CD4-positive, alpha-beta T cell (primary cell): ENCODE measurements around the gene GPR52. TPM values are rescaled to one million over a fixed set of nuclear protein-coding genes. Genes with fewer than 3 reads are reported as not detected.
"Not testable (repeated sequence)": the region's sequence is repeated elsewhere in the genome, so short reads cannot be mapped to it uniquely, and the experiment has no call there.

Experiments used
- ATAC-seq: fragments of 200-7000 bp; cut with Tn5 transposase; one replicate; pipeline ENCODE4 v1.10.0; 2022; ENCODE audit warnings: mild to moderate bottlenecking; ENCODE audit not compliant: poor library complexity
- CTCF ChIA-PET: fragments of 350-600 bp; sonication (Branson Sonifier 250); formaldehyde crosslinking; loops from one replicate; lab custom pipeline; 2021; ENCODE audit warnings: antibody characterized with exemption, inconsistent platforms; lab: Charles Lee
- POLR2A ChIA-PET: fragments of 350-600 bp; sonication (Branson Sonifier 250); formaldehyde crosslinking; loops from one replicate; lab custom pipeline; 2021; ENCODE audit warnings: antibody characterized with exemption, inconsistent platforms; lab: Charles Lee
- DNase-seq, 14 experiments: peaks; one replicate each; pipeline ENCODE4 v3.0.0-alpha.2; 2013 to 2020; ENCODE audit warnings: mixed read lengths in 2 of 14
- H3K27ac ChIP-seq, 2 donors: one replicate each; pipeline versions ENCODE4 v1.5.1 to v1.7.0; 2013; ENCODE audit warnings: low read length in 2 of 2, low read depth in 1 of 2, mild to moderate bottlenecking in 1 of 2
- H3K27me3 ChIP-seq, 2 experiments: 1 replicate in 1 of 2; 2 replicates in 1 of 2; pipeline versions ENCODE4 v1.6.1 to v1.7.0; 2013; ENCODE audit warnings: low read length in 2 of 2, control low read depth in 1 of 2, mild to moderate bottlenecking in 1 of 2, moderate library complexity in 1 of 2; ENCODE audit not compliant: insufficient read depth in 2 of 2, control insufficient read depth in 1 of 2
- H3K36me3 ChIP-seq: one replicate; pipeline ENCODE4 v1.6.1; 2013; ENCODE audit warnings: low read length, control low read depth; ENCODE audit not compliant: insufficient read depth
- H3K4me1 ChIP-seq: one replicate; pipeline ENCODE4 v1.6.1; 2013; ENCODE audit warnings: low read length, control low read depth; ENCODE audit not compliant: insufficient read depth
- H3K4me3 ChIP-seq: one replicate; pipeline ENCODE4 v1.5.1; 2013; ENCODE audit warnings: mild to moderate bottlenecking, low read length, moderate library complexity
- H3K9me3 ChIP-seq, 2 experiments: 1 replicate in 1 of 2; 2 replicates in 1 of 2; pipeline versions ENCODE4 v1.6.1 to v1.7.0; 2013; ENCODE audit warnings: low read length in 2 of 2, mild to moderate bottlenecking in 2 of 2, control low read depth in 1 of 2, moderate library complexity in 1 of 2; ENCODE audit not compliant: control insufficient read depth in 1 of 2, insufficient read depth in 1 of 2
- H3K27ac Mint-ChIP-seq: one replicate; pipeline ENCODE4 v1.8.0; 2020; ENCODE audit warnings: mixed read lengths
- H3K27me3 Mint-ChIP-seq: one replicate; pipeline ENCODE4 v1.8.0; 2021; ENCODE audit warnings: mixed read lengths
- H3K36me3 Mint-ChIP-seq: one replicate; pipeline ENCODE4 v1.8.0; 2021; ENCODE audit warnings: low read depth, mixed read lengths
- H3K4me1 Mint-ChIP-seq: one replicate; pipeline ENCODE4 v1.8.0; 2021; ENCODE audit warnings: low read depth, mixed read lengths
- H3K4me3 Mint-ChIP-seq: one replicate; pipeline ENCODE4 v1.8.0; 2020; ENCODE audit warnings: mild to moderate bottlenecking, mixed read lengths
- H3K9me3 Mint-ChIP-seq: one replicate; pipeline ENCODE4 v1.8.0; 2020; ENCODE audit warnings: mixed read lengths
- intact Hi-C, 2 experiments: fragments of 100-400 bp; cut with DNase I in 1 of 2; cut with micrococcal nuclease in 1 of 2; formaldehyde crosslinking; loops; one replicate each; pipeline versions ENCODE4 v1.15.1 to v1.9.0; 2023 to 2025; cut with DNase I, micrococcal nuclease
- total RNA-seq, 174 experiments: library from RNA in 2 of 174; stranded (reverse) in 2 of 174; gene quantifications; one replicate each; pipeline ENCODE4 v1.2.3 and lab custom pipeline; 2021 to 2026
- TF ChIP-seq, protein P1 (sequence below): fragments of 200-600 bp; IDR thresholded peaks from one replicate; pipeline ENCODE4 v1.8.0; 2022; ENCODE audit warnings: antibody characterized with exemption, mild to moderate bottlenecking

Gene GPR52
- total RNA-seq, 2 experiments from 2014 or later, result 0.99 to 1.1 TPM

DNA sequence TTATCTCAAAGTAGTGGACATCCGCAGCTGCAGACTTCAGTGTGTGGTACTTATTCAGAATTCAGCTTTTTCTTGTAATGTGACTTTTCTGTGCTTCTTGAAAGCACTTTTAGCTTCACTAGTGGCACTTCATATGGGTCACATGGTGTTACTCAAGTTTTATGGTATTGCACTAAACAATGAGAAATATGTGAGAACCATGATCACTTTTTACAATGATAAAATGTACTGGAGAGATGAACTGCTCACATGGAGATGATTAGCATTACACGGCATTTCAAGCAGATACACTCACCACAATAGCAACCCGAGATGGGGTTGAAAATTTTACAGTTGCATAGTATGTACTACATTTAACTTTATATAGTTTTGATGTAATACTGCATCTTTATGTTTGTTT, 40.1 kb upstream of the GPR52 start:
- Histone ChIP-seq H3K4me1 (no peaks in the 10 kb centered on the region), H3K27ac (no peak overlapping the region), H3K27me3 (no peaks in the 10 kb centered on the region), H3K36me3 (no peaks in the 10 kb centered on the region), H3K4me3 (no peak overlapping the region), H3K9me3 (no peaks in the 10 kb centered on the region)
- Mint-ChIP-seq H3K36me3 (peaks cover 31% of the 10 kb centered on the region), H3K4me1 (peaks cover 24% of the 10 kb centered on the region), H3K27ac (no peak overlapping the region), H3K9me3 (peaks cover 7% of the 10 kb centered on the region), H3K27me3 (no peaks in the 10 kb centered on the region), H3K4me3 (no peak overlapping the region)
- TF ChIP-seq, protein P1, sequence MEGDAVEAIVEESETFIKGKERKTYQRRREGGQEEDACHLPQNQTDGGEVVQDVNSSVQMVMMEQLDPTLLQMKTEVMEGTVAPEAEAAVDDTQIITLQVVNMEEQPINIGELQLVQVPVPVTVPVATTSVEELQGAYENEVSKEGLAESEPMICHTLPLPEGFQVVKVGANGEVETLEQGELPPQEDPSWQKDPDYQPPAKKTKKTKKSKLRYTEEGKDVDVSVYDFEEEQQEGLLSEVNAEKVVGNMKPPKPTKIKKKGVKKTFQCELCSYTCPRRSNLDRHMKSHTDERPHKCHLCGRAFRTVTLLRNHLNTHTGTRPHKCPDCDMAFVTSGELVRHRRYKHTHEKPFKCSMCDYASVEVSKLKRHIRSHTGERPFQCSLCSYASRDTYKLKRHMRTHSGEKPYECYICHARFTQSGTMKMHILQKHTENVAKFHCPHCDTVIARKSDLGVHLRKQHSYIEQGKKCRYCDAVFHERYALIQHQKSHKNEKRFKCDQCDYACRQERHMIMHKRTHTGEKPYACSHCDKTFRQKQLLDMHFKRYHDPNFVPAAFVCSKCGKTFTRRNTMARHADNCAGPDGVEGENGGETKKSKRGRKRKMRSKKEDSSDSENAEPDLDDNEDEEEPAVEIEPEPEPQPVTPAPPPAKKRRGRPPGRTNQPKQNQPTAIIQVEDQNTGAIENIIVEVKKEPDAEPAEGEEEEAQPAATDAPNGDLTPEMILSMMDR, result no peak
- ChIA-PET CTCF (no interaction called here), POLR2A (no interaction called here)
- ATAC-seq (no peak), DNase-seq (no peak)
- intact Hi-C loops, result no loop called here

DNA sequence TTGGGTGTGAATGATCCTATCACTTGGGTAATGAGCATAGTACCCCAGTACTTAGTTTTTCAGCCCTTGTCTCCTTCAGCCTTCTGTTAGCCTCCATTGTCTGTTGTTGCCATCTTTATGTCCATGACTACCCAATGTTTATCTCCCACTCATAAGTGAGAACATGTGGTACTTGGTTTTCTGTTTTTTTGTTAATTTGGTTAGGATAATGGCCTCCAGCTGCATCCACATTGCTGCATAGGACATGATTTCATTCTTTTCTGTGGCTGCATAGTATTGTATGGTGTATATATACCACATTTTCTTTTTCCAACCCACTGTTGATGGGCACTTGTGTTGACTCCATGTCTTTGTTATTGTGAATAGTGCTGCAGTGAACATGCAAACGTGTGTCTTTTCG, 39.6 kb upstream of the GPR52 start:
- H3K4me3 Mint-ChIP-seq, result no peak overlapping the region
- H3K9me3 Mint-ChIP-seq, result peaks cover 7% of the 10 kb centered on the region
- TF ChIP-seq, protein P1, result no peak
- Histone ChIP-seq H3K27ac (no peak overlapping the region), H3K9me3 (no peaks in the 10 kb centered on the region), H3K4me1 (no peaks in the 10 kb centered on the region), H3K4me3 (no peak overlapping the region), H3K36me3 (no peaks in the 10 kb centered on the region), H3K27me3 (no peaks in the 10 kb centered on the region)
- peaks cover 26% of the 10 kb centered on the region for H3K36me3 Mint-ChIP-seq
- H3K27ac Mint-ChIP-seq, result no peak overlapping the region
- H3K4me1 Mint-ChIP-seq, result peaks cover 28% of the 10 kb centered on the region
- no peaks in the 10 kb centered on the region for H3K27me3 Mint-ChIP-seq
- DNase-seq (no peak), ATAC-seq (no peak)
- CTCF ChIA-PET, result no interaction called here
- POLR2A ChIA-PET, result no interaction called here
- intact Hi-C loops, result no loop called here

DNA sequence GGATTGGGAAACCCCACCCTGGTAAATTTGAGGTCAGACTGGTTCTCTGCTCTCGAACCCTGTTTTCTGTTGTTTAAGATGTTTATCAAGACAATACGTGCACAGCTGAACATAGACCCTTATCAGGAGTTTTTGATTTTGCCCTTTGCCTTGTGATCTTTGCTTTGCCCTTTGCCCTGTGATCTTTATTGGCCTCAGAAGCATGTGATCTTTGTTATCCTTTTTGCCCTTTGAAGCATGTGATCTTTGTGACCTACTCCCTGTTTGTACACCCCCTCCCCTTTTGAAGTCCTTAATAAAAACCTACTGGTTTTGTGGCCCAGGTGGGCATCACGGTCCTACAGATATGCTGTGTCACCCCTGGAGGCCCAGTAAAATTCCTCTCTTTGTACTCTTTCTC, 38.0 kb upstream of the GPR52 start:
- H3K27ac Mint-ChIP-seq, H3K4me1 ChIP-seq, intact Hi-C loops, H3K36me3 ChIP-seq, H3K27me3 Mint-ChIP-seq, CTCF ChIA-PET, H3K4me3 Mint-ChIP-seq, ATAC-seq, H3K4me3 ChIP-seq, H3K27ac ChIP-seq, H3K9me3 ChIP-seq, DNase-seq, H3K27me3 ChIP-seq, POLR2A ChIA-PET, H3K9me3 Mint-ChIP-seq: not testable (repeated sequence)
- Mint-ChIP-seq H3K4me1 (peaks cover 41% of the 10 kb centered on the region), H3K36me3 (peaks cover 26% of the 10 kb centered on the region)

DNA sequence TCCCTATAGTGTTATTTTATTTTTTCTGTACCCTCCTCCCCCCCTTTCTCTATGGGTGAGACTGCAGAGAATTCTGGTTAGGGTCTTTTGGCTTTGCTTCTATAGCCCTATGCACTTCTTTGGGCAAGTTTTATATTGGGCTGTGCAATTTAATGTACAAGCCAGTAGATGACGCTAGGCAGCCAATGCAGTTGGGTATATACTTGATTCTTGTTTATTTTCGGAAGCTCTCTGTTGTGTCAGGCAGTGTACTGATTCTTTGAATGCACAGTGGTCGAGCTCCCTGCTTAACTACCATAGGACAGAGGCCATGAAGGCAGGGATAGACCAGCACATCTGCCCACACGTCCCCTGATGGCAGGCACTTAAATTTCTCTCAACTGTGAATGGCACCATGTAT, 34.1 kb upstream of the GPR52 start:
- H3K36me3 Mint-ChIP-seq, result peaks cover 13% of the 10 kb centered on the region
- TF ChIP-seq, protein P1, result no peak
- no peak overlapping the region for H3K27ac Mint-ChIP-seq
- H3K4me1 Mint-ChIP-seq, result peaks cover 41% of the 10 kb centered on the region
- Histone ChIP-seq H3K4me1 (no peaks in the 10 kb centered on the region), H3K36me3 (no peaks in the 10 kb centered on the region), H3K9me3 (no peaks in the 10 kb centered on the region), H3K27me3 (no peaks in the 10 kb centered on the region), H3K27ac (no peak overlapping the region), H3K4me3 (no peak overlapping the region)
- intact Hi-C loops, result no loop called here
- ChIA-PET POLR2A (no interaction called here), CTCF (no interaction called here)
- H3K27me3 Mint-ChIP-seq, result no peaks in the 10 kb centered on the region
- DNase-seq, result no peak
- H3K4me3 Mint-ChIP-seq, result no peak overlapping the region
- ATAC-seq, result no peak
- peaks cover 3% of the 10 kb centered on the region for H3K9me3 Mint-ChIP-seq
